Activated T-helper 9 cell treated with anti-CD3 and anti-CD28 coated beads, Interleukin-2, amount 50 U/mL, for 16 hours (primary cell): Measurements from ENCODE around the gene P2RY6.

Experiments
- DNase-seq: peaks from one replicate; pipeline ENCODE4 v3.0.0-alpha.2; 2020; ENCODE audit warnings: low read depth

The P2RY6 gene

DNA sequence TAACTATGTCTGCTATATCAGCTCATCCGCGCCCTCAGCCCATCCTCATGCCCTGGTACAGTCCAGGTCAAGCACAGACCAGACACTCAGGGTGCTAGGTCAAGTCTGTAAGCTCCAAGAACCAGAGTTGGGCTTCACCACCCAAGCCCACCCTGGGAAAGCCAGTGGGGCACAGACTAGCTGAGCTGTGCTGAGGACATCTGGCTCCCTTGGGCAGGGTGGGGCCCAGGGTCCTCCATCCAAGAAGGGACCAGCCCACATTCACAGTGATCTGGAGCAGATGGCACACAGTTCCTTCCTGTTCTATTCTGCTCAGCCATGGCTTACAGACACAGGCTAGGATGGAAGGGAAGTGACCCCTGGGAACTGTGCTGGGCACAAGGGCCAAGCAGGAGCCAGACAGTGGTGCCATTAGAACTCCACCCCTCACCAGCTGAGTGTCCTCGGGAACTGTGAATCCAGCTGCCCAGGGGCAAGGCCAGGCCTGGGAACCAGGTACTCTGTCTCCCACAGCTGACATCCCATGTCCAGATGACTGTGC, 9.1 kb downstream of the P2RY6 start:
- no peak for DNase-seq

DNA sequence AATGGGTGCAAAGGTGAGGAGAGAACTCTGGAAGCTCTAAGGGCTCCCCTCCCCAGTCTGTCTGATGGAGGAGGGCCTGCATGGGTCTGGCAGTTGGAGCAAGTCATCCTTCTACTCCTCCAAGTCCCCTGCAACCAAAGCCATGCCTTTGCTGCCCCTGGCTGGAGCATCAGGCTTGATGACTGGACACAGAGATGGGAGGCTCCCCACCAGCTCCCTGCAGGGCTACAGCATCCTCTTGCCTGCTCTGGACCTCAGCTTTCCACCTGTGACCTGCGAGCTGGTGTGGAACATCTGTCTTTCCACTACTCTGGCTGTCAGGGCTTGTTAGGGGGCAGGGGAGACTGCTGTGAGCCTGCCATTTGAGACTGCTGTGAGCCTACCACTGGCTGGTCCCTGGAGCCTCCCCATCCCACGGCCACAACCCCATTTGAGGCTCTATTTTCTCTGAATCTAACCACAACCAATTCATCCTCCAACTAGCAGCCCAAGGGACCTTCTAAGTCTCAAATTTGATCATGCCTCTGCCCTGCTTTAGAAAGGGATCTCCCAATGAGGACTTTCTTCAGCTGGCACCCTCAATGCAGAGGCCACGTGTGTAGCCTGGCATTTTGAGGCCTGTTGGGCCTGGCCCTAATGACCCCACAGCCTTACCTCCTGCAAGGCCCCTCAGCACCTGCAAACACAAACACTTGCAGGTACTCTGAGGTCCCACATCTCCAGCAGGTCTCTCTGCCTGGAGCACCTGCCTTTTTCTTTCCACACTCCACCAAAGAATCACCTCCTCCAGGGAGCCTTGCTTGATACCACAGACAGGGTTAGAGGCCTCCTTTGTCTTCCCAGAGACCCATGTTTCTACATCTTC, 9.9 kb downstream of the P2RY6 start:
- no peak for DNase-seq

DNA sequence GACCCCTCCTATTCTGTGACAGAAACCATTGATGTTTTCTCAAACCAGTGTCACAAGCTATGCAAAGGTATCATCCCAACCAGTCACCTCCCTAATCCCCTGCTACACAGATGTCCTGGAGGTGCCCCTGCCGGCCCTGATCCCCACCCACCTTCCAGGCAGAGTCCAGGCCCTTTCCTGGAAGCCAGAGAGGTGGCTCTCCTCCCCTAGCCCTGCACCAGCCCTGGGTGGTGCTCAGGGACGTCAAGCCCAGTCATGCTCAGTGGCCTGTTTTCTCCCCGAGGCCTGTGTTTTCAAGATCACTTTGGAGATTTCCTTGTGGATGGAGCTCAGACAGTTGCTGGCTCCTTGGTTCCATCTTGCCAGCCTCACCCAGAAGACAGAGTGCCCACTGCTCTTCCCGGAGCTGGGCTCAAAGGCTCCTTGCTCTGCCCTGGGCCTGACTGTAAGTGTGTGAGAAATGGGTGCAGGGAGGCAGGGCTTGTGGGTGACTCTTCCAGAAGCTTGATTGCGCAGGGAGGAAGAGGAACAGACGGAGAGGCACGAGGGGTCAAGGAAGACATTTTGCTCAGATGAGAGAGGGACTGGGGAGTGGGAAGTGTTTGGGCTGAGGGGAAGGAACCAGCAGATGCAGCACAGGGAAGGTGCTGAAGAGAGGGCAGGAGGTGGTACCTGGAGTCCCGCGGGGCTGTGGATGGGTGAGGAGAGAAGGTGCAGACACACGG, 11.3 kb downstream of the P2RY6 start:
- no peak for DNase-seq

DNA sequence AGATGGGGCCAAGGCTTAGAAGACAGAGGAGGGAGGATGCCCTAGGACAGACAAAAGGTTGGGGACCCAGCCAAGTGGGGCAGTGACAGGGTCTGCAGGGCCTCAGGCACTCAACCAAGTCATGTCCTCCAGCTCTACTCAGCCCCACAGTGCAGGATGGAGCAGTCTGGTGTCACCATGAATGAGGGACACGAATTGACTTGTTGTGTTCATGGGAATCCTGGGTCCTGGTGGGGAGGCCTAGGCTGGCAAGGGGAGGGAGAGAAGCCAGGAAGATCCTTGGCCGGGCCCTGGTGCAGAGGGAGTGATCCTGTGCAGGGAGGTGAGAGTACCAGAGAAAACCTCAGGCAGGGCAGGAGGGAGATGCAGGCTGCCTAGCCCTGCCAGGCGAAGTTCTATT, 12.0 kb downstream of the P2RY6 start:
- no peak for DNase-seq

DNA sequence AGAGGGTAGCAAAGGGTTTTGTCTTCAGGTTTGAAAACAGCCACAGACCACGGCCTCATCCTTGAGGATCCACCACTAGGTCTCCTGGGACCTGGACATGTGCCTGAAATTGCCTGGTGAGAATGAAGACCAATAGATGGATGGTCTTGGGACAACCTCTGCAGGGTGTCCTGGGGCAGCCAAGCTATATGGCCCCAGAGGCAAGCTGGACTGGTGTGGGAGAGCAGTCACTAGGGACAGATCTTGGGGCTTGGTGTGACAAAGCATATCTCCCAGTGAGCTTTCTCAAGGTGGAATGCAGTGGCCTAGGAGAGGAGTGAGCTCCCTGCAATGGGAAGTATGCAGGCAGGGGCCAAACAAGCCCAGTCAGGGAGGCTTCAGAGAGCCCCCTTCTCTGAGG, 13.6 kb downstream of the P2RY6 start:
- no peak for DNase-seq

DNA sequence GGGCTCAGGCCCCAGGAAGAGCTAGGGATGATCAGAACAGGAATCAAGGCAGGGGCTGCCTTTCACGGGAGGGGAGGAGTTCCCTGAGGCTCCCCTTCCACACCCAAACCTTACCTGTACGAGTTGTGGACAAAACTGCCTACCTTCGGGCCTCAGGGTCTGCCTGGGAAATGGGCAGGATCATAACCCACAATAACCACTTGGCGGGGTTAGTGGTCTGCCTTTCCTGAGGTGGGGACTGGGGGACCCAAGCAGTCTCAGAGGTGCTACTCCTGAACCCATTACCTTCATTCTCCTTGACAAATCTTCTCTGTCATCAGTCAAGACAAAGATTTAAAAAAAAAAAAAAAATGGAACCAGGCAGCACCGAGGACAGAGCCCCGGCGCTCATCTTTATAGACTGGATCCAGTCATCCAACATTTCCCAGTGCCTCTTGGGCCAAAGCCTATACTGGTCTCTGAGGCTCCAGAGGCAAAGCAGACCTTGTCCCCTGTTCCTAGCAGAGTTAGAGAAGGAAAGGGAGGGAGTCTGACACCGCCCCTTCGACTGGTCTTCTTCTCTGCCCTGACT, 14.2 kb downstream of the P2RY6 start:
- DNase-seq = no peak

DNA sequence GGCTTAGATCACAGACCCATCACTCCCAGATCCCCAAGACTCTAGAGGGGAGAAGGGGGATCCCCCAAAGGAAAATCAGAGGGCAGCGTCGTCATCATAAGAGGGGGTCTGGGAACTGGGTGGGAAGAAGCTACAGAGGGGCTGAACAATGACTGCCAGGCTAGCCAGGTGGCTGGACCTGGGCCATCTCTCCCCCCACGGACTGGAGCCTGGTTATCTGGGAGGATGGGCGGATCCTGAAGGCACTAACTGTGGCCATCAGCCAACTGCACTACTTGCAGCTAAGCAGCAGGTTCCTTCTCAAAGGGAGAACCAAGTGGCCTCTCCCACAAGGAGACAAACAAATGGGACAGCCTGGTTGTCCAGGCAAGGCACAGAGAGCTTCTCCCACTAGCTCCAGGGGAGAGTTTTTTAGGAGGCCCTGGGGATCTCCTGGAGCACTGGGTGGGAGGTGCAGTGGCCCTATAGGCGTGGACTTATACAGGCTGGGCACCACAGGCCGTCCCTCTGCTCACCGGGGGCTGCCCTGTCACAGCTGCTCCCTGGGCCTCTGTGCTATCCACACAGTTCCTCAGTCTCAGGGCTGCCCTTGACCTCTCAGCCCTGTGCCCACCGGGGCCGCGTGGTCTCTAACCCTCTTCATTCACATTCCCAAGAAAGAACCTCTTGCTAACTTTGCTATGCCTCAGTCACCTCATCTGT, 15.4 kb downstream of the P2RY6 start:
- DNase-seq = no peak

DNA sequence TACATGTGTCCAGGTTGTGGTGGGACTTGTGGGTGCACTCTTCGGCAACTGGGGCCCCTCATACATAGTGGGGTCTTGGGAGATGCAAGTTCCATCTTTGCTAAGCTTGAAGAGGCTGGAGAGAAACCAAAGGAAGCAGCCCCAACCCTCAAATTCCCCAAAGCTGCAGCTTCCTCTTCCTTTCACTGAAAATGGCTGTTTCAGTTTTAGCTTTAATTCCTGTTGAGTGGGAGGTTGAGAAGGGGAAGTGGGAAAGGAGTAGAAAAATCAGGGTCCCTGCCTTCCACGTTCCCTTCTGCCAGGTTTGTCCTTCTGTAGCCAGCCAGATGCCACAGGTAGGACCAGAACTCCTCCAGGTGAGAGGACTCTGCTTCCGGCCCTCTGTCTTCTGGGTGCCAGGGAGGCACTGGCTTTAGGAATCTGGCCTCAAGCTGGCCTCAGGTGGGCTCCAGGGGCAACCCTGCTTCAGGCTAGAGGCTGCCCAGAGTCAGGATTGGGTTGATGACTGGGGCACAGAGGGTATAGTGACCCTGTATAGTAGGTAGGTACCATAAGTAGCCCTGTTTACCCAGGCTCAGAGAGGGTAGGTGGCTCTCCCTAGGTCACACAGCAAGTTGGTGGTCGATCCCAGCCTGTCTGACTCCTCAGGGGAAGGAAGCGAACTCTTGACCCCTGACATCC, 16.2 kb downstream of the P2RY6 start:
- no peak for DNase-seq

DNA sequence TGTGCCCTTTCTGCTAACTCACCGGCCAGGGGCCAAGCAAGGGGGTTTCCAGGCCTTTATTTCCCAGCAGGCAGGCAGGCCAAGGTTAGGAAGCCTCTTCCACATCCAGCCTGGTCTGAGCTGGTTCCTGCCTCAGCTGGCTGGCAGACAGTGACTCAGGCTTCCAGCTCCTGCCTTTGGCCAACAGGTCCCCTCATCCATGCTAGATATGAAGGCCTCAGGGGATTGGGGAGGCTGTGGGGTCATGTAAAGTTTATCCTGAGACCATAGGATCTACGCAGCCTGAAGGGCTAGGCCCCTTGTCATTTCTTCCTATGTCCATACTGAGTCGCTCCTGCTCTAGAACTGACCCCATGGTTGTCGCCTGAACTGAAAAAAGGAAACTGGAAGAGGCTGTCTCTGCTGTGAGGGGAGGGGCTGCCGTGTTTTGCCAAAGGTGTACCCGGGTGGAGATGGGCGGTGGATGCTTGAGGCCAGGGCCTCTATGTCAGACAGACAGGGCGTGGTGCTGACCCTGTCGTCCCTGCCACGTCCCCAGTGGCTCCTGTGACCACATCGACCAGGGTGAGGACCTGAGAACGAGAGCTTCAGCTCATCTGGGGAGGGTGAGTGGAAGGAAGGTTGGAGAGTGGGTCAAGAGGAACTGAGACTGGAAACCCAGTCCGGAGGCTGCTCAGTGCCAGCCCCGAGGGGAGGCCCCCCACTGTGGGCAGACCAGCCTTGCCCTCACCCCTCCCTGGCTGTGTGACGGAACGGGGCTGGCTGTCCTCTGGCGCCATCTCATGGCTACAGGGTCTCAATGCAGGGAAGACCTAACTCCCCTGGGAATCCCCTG, 17.0 kb downstream of the P2RY6 start:
- no peak for DNase-seq

DNA sequence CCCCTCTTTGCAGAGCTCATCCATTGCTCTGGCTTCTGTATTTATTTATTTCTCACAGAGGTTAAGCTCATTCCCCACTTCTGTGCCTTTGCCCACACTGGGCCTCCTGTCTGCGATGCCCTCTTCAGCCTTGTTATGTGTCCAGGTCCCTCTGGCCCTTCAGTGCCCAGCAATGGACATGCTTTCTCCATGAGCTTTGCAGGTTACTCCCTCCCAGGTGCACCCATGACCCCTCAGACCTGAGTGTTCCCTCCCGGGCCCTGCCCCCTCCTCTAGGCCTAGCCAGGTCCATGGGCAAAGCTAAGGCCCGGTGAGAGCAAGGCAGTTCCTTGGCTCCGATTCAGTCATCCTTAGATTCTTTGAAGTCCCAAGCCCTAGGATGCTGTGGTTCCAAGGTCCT, 18.4 kb downstream of the P2RY6 start:
- no peak for DNase-seq

DNA sequence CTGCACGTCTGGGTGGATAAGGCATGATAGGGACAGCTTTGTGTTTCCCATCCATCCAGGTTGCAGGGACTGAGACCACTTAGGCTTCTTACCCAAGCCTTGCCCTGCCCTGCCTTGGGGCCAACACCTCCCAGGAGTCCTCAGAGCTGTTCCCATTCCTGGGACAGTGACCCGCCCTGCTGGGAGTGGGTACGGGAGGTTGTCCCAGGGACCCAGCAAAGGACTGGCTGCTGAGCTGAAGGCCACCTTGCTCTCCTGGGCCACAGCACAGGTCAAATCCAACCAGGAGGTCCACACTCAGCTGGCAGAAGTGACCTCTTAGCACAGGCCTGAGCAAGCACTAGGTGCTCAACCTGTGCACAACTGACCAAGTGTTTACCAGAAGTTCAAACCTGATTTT, 19.1 kb downstream of the P2RY6 start:
- DNase-seq = no peak

DNA sequence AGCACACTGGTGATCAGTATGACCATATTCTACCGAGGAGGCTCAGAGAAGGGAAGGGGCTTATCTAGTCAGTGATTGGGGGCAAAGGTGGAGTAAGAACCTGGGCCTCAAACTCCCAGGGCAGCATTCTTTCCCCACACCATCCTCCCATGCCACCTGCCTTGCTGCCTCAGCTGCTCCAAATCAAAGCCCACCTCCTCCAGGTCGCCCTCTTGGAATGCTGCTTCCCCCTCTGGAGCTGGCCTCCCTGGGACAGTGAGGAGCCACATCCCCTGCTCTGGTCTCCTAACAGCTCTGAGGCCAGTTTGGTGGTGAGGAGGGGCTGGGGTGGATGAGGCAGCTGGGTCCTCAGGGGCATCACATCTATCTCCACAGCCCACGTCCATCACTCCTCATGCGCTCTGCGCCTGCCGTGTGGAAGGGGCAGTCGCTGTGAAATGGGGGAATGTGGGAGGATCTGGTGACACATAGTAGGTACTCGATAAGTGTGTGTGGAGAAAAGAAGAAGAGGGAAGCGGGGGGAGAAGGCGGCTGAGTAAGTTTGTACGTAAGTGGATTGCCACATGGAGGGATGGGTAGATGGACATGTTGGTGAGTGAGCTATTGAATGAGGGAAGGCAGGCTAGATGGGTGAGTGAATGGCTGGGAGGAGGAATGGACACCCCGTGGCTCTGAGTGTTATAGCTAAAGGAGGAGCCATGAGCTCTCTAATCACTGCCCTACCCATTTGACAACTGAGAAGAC, 19.8 kb downstream of the P2RY6 start:
- no peak for DNase-seq

DNA sequence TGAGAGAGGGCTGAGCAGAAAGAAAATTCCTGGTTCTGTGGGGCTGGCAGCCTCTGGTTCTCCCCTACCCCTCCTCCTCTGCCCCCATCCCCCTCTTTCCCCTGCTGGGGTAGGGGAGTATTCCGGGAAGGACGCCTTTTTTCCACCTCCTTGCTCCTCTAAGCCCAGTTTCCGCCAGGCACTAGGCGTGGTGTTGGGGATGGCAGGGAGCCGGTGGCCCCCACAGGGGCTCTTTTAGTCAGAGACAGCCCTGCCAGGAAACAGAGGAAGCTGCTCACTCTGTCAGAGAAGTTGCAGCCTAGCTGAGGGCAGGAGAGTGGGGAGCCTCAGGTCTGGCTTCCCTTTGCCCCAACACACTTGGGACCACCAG, 20.4 kb downstream of the P2RY6 start:
- DNase-seq = no peak

DNA sequence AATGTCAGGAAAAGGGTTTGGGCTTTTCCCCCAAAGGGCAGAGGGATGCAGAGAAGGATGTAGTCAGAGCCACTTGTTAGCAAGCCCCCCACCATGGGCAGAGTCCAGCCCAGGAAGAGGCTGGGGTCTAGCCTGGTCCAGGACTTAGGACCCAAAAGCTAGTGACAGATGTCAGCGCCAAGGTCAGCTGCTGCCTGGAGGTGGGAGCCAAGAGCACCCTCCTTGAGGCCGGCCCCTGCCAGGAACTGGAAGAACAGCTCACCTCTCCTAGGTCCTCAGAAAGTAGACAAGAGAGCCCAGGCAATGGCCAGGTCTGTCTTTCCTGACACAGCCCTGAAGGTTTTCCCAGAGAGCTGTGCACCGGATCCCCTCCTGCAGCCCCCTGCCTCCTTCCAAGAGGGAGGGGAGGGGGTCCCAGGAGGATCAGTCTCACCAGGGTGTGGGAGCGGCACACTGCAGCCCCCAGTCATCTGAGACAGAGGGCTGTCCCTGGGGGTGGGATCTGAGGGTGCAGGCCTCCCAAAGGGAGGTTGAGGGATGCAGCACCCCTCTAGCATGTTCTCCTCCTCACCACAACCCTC, 21.3 kb downstream of the P2RY6 start:
- DNase-seq = no peak

DNA sequence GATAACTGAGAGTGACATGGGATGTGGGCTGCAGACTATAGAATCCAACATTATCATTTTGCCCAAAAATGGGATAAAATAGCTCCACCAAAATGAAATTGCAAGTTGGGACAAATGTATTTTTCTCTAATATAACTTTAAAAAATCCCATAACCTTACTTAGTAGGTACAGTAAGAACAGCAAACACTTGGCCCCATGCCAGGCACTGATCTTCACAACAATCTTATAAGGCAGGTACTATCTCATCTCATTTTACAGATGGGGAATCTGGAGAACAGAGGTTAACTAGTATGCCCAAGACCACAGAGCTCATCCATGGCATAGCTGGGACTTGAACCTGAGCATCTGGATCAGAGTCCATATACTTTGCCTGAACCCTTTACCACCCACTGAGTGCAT, 22.5 kb downstream of the P2RY6 start:
- DNase-seq = no peak

DNA sequence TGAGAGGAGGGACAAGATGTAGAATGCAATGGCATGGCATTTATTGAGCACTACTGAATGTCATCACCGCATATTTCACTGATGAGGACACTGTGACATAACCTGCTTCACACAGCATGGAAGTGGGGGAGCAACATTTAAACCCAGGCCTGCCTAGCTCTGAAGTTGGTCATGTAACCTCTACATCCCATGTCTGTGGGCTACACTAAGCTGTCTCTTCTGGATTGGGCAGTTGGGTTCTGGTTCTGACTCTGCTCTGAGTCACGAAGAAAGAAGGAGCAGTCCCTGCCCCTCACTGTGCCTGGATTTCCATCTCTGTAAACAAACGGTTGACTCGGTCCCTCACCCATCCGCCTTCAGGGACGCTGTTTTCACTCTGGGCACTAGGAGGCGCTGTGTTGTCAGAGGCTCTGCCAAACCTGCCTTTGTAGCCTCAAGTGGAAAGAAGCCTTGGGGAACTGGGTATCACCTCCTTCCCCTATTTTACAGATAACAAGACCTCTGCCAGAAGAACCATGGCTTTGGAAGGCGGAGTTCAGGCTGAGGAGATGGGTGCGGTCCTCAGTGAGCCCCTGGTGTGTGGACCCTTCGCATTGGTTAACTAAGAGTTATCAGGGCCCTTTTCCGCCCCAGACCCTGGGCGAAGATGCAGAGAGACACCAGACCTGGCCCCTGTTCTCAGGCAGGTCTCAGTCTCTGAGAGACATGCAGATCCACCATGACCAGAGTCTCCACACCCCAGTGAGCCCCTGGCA, 23.3 kb downstream of the P2RY6 start:
- DNase-seq = peak; percentile 40

DNA sequence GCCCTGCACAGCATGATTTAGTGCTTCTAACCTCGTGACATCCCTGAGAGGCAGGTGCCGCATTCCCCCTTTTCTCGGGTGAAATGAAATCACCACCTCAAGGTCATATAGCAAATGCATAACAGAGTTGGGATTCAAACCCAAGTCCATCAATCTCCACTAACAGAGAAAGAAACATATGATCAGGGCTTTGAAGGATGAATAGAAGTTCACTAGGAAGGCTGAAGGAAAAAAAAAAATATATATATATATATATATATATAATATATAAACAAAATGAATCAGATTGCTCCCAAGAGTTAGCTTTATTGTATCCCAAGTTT, 23.8 kb downstream of the P2RY6 start:
- DNase-seq = no peak

DNA sequence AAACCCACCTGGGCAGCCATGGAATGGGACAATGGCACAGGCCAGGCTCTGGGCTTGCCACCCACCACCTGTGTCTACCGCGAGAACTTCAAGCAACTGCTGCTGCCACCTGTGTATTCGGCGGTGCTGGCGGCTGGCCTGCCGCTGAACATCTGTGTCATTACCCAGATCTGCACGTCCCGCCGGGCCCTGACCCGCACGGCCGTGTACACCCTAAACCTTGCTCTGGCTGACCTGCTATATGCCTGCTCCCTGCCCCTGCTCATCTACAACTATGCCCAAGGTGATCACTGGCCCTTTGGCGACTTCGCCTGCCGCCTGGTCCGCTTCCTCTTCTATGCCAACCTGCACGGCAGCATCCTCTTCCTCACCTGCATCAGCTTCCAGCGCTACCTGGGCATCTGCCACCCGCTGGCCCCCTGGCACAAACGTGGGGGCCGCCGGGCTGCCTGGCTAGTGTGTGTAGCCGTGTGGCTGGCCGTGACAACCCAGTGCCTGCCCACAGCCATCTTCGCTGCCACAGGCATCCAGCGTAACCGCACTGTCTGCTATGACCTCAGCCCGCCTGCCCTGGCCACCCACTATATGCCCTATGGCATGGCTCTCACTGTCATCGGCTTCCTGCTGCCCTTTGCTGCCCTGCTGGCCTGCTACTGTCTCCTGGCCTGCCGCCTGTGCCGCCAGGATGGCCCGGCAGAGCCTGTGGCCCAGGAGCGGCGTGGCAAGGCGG, 24.5 kb downstream of the P2RY6 start:
- no peak for DNase-seq

DNA sequence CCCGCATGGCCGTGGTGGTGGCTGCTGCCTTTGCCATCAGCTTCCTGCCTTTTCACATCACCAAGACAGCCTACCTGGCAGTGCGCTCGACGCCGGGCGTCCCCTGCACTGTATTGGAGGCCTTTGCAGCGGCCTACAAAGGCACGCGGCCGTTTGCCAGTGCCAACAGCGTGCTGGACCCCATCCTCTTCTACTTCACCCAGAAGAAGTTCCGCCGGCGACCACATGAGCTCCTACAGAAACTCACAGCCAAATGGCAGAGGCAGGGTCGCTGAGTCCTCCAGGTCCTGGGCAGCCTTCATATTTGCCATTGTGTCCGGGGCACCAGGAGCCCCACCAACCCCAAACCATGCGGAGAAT, 25.1 kb downstream of the P2RY6 start:
- no peak for DNase-seq
